Cerebellar cortex (tissue), 1 donor: ENCODE measurements around the gene AKAP9.
"Not testable (repeated sequence)": the region's sequence is repeated elsewhere in the genome, so short reads cannot be mapped to it uniquely, and the experiment has no call there.

Source experiments
- DNase-seq: peaks from one replicate; pipeline ENCODE4 v3.0.0-alpha.2; 2015; ENCODE audit warnings: low spot score

AKAP9 gene

DNA sequence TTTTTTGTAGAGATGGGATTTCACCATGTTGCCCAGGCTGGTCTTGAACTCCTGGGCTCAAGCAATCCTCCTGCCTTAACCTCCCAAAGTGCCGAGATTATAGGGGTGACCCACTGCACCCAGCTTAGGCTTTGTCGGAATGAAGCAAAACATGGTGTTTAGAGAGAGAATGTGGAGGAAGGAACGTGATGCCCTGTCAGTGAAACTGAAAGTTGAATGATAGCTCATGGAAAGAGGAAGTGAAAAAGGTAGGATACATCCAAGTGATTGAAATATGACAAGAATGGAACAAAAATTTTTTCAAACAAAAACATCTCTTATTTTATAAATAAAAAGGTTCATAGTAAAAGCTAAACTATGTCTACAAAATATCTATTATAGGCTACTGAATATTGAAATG lies 5.9 kb downstream of the AKAP9 start:
- no peak for DNase-seq

- no peak for DNase-seq
Observed at GRCh38 chr7:91947948-91948347, 7.3 kb downstream of the AKAP9 start.

- no peak for DNase-seq
Observed at GRCh38 chr7:91949221-91950009, 8.8 kb downstream of the AKAP9 start.

DNA sequence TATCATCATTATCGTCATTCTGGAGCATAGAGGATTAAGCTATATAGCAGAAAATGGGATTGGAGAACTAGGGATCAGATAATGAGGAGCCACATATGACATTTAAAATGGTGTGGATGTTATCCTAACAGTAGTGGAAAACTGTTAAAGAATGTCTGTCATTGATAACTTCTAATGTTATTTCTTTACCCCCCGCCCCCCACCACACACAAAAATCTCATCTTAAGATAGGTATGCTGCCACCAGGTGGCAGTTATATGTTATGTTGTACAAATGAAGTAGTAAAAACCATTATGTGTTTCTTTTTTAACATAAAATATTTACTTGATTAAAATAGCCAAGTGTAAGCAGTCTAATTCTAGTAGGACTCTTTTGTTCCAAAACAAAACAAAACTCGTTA lies 13.0 kb downstream of the AKAP9 start:
- no peak for DNase-seq

DNA sequence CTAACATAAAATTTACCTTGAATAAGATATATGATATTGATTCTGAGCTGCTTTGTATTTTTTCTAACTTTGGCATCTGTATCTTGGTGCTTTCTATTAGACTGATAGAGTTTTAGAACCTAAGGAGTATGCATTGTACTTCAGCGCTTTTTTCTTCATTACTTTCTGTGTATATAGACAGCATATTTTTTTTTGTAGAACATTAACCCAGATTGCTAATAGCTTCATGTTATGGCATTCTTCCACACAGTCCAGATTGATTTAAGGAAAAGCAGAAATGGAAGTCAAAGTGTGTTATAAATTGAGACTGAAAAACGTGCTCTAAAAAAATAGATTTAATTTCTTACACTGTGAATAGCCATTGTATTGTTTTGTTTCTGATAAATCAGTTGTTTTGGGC lies 15.8 kb downstream of the AKAP9 start:
- not testable (repeated sequence) for DNase-seq

DNA sequence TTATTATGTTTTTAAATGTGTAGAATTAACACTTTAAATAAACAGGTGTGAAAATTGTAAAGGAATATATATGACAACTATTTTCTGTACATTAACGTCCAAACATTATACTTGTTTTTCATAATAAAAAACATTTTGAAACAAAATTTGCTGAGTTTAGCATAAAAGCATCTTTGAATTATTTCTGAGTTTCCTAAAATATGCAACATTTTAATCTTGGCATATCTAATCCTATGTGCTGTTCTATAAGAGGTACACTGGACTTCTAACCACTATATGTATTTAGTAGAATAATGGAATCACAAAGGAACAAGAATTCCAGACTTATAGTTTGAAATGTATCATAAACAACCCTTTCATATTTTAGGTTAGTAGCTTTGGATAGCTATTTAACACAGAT lies 16.6 kb downstream of the AKAP9 start:
- DNase-seq = no peak

DNA sequence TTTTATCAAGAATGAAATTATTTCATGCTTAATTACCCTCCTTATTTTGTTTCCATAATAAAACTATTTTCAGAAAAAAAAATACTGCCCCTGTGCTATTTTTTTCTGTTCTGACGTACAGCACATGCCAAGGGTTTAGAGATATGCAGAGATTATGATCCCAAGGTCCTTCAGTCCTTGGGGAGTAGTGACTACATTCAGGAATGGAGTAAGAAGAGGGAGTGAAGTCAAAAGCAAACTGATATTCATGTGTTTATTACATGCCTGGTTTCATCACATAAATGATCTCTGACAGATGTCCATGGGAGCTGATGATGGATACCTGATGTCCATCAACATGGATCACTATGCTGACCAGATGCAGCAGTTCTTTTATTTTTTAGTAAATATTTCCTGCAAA lies 17.2 kb downstream of the AKAP9 start:
- DNase-seq = no peak

GRCh38 chr7:91959023-91959422 lies 18.4 kb downstream of the AKAP9 start:
- no peak for DNase-seq

- DNase-seq = no peak
Observed at GRCh38 chr7:91961816-91962215, 21.2 kb downstream of the AKAP9 start.

- DNase-seq = no peak
Observed at GRCh38 chr7:91962419-91962818, 21.8 kb downstream of the AKAP9 start.

DNA sequence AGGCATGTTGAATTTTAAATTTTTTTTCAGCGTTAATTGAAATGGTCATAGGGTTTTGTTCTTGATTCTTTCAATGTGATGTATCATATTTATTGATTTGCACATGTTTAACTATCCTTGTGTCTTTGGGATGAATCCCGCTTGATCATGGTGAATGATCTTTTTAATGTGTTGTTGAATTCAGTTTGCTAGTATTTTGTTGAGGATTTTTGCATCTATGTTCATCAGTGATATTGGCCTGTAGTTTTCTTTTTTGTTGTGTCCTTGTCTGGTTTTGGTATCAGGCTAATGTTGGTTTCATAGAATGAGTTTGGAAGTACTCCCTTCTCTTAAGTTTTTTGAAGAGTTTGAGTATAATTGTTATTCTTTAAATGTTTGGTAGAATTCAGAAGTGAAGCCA lies 26.9 kb downstream of the AKAP9 start:
- DNase-seq = not testable (repeated sequence)

DNA sequence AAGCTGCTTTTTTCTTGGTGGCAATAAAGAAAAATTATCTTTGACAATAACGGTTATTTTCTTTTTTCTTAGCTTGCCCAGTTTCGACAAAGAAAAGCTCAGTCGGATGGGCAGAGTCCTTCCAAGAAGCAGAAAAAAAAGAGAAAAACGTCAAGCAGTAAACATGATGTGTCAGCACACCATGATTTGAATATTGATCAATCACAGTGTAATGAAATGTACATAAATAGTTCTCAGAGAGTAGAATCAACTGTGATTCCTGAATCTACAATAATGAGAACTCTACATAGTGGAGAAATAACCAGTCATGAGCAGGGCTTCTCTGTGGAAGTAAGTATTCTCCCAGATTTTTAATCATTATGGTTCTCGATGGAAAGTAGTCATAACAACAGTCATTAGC lies 33.0 kb downstream of the AKAP9 start:
- no peak for DNase-seq

DNA sequence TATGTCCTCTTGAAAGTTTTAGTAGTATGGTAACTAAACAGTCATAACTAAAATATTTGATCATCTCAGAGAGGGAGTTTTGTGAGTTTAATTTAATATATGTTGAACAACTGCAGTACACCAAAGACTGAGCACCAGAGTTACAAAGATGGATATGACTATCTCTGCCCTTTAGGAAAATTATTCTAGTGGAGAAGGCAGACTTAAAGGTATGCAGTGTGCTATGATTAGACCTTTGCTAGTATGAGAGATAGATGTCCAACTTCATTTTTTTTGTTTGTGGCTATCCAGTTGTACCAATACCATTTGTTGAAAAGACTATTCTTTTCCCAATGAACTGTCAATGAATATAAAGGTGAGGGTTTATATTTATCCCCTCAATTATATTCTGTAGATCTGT lies 33.4 kb downstream of the AKAP9 start:
- DNase-seq = no peak

- DNase-seq = no peak
Observed at GRCh38 chr7:91976743-91977142, 36.1 kb downstream of the AKAP9 start.

DNA sequence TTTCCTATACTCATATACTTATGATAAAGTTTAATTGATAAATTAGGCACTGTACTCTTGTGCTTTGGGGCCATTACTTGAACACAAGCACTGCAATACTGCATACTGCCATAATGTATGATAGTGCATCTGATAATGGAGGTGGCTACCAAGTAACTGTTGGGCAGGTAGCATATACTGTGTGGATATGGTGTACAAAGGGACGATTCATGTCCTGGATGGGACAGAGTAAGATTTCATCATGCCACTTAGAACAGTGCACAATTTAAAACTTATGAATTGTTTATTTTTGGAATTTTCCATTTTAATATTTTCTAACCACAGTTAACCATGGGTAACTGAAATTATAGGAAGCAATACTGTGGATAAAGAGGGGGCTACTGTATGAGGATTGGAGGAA lies 38.9 kb downstream of the AKAP9 start:
- no peak for DNase-seq

- not testable (repeated sequence) for DNase-seq
Observed at GRCh38 chr7:91982352-91982751, 41.7 kb downstream of the AKAP9 start.

DNA sequence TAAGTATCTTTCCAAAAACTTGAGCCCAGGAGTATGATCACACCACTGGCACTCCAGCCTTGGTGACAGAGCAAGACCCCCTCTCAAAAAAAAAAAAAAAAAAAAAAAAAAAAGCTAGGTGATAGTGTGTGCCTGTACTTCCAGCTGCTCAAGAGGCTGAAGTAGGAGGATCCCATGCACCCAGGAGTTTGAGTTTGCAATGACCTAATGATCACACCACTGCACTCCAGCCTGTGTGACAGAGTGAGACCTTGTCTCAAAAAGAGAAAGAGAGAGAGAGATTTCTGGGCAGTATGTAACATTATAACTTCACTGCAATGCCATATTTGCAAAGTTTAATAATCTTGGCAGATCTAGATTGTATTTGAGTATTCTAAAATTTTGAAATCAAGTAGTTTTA lies 47.6 kb downstream of the AKAP9 start:
- no peak for DNase-seq

GRCh38 chr7:91993976-91994375 lies 53.3 kb downstream of the AKAP9 start:
- no peak for DNase-seq

- DNase-seq = no peak
Observed at GRCh38 chr7:91995391-91996105, 54.9 kb downstream of the AKAP9 start.

DNA sequence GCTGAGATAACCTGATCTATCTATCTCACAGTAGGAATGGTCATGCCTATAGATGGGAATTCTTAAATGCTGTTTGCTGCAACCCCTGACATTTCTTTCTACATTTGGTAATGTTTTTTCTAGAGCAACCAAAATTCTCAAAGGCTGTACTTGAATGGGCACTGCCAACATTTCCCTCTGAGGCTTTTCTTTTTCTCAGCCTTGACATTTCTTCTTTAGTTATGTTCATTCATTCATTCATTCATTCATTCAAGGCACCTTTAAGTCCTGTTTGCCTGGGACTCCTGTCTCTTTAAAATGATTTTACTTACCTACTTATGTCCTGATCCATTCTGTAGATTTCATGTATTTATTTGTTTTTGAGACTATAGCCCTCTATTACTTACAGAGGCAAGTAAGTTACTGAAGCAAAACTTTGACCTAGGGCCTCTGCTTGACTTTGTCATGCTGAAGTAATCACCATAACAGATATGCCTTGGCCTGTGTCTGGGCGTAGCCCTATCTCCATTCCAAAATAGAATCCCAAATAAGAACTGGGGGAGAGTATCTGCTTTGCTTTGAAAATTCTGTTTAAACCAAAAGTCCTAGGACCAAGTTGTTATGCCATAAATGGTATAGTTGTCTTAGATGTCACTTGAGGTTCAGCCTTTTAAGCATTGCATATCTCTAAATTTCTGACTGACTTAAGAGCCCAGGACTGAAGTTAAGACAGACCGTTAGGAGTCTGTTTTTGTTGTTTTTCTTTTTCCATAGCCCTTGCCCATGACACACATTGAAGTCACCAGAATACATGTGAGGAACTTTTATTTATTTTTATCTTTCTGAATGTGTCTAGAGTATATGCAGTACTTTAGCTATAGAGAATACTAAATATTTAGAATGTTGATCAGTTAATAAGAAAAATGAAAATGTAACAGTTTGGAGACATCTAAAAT lies 59.2 kb downstream of the AKAP9 start:
- DNase-seq = no peak

DNA sequence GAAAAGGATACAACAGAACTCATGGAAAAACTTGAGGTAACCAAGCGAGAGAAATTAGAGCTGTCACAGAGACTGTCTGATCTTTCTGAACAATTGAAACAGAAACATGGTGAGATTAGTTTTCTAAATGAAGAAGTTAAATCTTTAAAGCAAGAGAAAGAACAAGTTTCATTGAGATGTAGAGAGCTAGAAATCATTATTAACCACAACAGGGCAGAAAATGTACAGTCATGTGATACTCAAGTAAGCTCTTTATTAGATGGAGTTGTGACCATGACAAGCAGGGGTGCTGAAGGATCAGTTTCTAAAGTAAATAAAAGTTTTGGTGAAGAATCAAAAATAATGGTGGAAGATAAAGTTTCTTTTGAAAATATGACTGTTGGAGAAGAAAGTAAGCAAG lies 62.1 kb downstream of the AKAP9 start:
- no peak for DNase-seq

- DNase-seq = no peak
Observed at GRCh38 chr7:92006046-92006445, 65.4 kb downstream of the AKAP9 start.

- DNase-seq = no peak
Observed at GRCh38 chr7:92010215-92010614, 69.6 kb downstream of the AKAP9 start.
